ENCODE results near the gene SLC43A2. TPM values are rescaled to one million over a fixed set of nuclear protein-coding genes. Genes with fewer than 3 reads are reported as not detected.

Gene SLC43A2
- total and polyA plus RNA-seq, 10 of the 15 experiments (the other 5 are each of a cell fraction or from before 2014, with no cell fraction given) = 0.03 to 14.0 (median 5.3) TPM

DNA sequence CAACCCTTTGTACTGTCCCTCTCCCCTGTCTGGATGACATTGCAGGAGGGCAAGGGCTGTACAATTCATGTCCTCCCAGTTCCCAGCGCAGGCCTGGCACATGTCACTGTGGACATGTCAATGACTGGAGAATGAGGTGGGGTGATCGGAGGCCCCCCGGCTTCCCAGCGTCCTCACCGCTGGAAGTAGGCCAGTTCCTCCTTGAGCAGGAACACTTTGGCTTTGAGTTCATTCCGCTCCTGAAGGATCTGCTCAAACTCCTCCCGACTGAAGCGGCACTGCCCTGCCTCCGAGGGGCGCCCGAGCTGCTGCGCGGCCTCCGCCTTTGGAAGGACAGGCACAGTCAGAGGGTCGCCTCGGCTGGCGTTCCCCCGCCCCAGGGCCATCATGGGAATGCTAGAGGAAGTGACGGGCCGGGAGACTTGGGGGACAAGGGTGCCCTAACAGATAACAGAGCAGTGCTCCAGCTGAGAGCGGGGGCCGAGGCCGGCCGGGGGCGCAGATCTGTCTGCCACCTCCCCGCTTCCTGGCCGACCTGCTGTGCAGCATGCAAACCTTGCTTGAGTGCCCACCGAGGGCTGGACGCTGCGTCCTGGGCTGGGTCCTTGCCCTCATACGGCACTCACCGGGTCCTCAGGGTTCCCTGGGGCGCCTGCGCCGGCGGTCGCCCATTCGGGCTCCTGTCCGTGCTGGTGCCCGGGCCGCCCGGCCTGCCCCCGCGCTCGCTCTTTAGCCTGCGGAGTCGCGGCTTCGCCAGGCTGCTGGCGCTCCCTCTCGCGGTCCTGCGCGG is 19.7 kb upstream of the SLC43A2 start:
- ChIA-PET CTCF (interaction anchor here (0.9 to 2.8 kb wide), 11 partner anchors 11 to 283 kb away, joined by 3 to 25 read pairs (median 5); no protein-coding TSS in a partner anchor), POLR2A (interaction anchor here (0.6 to 2.3 kb wide), 11 partner anchors 15 to 283 kb away, joined by 3 to 13 read pairs (median 3); no protein-coding TSS in a partner anchor), RAD21 (ENCODE audit: unreplicated experiment) (interaction anchor here (0.6 to 2.7 kb wide), 14 partner anchors 16 to 131 kb away, joined by 3 to 28 read pairs (median 4); partner anchors contain the start of genes INPP5K and SLC43A2), SMC1A (ENCODE audit: uncharacterized antibody, unreplicated experiment) (interaction anchor here (0.6 to 2.5 kb wide), 4 partner anchors 68 to 167 kb away, joined by 3 to 15 read pairs (median 4); no protein-coding TSS in a partner anchor)
- Histone ChIP-seq H3K9me3 (replicated peaks; ENCODE audit: control insufficient read depth, insufficient read depth, low read length) (no peaks in the 10 kb centered on the region), H4K20me1 (ENCODE audit: control insufficient read depth, insufficient read depth) (no peaks in the 10 kb centered on the region), H3K4me2 (ENCODE audit: control insufficient read depth, insufficient read depth) (peak overlapping the region; percentile 81), H3K4me1 (ENCODE audit: control insufficient read depth, insufficient read depth, low read length) (peaks cover 38% of the 10 kb centered on the region), H3K27me3 (replicated peaks in 1 of 2; ENCODE audit: control insufficient read depth in 2 of 2, insufficient read depth in 2 of 2, low read length in 1 of 2) (no peaks in the 10 kb centered on the region), H2AFZ (ENCODE audit: control insufficient read depth, low read depth, low read length) (peak overlapping the region; percentile 49), H3K27ac (ENCODE audit: control insufficient read depth, insufficient read depth) (peak overlapping the region; percentile 46), H3K9ac (ENCODE audit: control insufficient read depth, insufficient read depth, low read length) (peak overlapping the region; percentile 60), H3K79me2 (ENCODE audit: control insufficient read depth, insufficient read depth, low read length) (peaks cover 5% of the 10 kb centered on the region), H3K36me3 (ENCODE audit: control insufficient read depth in 2 of 2, insufficient read depth in 2 of 2, low read length in 1 of 2) (peaks cover 14 to 19% of the 10 kb centered on the region in 2 experiments), H3K4me3 (peak overlapping the region; percentile 61)
- FAIRE-seq = peak; percentile 54
- 26% methylated on average over 41 of the region's 54 CpGs for WGBS (ENCODE audit: insufficient coverage, insufficient replicate concordance, low lambda C conversion rate, missing lambda C conversion rate)
- intact Hi-C loops (cut with micrococcal nuclease; ENCODE audit: unreplicated experiment) (loop anchor here (10.0 kb wide), 1 partner anchor 374 kb away; the partner anchor contains the start of genes BHLHA9 and TRARG1), in situ Hi-C loops (cut with MboI) (no loop called here)
- no peak for DNase-seq (ENCODE audit: low read depth, low spot score)
- ATAC-seq = peak; percentile 79
- no TSS peak for BruUV-seq (replicated peaks)
- no peak for TF ChIP-seq HDGF (IDR thresholded peaks at IDR 0.05)
- no peak for TF ChIP-seq RAD21 (IDR thresholded peaks at IDR 0.05; ENCODE audit: insufficient read depth, low read depth, low read length)
- TF ChIP-seq SMAD5 (IDR thresholded peaks at IDR 0.05; ENCODE audit: low read depth) = no peak
- TF ChIP-seq ESRRA (IDR thresholded peaks at IDR 0.05; ENCODE audit: low read length) = no peak
- TF ChIP-seq MEF2B (IDR thresholded peaks at IDR 0.05; ENCODE audit: partially characterized antibody, poor library complexity, severe bottlenecking) = no peak
- TF ChIP-seq, protein P1, sequence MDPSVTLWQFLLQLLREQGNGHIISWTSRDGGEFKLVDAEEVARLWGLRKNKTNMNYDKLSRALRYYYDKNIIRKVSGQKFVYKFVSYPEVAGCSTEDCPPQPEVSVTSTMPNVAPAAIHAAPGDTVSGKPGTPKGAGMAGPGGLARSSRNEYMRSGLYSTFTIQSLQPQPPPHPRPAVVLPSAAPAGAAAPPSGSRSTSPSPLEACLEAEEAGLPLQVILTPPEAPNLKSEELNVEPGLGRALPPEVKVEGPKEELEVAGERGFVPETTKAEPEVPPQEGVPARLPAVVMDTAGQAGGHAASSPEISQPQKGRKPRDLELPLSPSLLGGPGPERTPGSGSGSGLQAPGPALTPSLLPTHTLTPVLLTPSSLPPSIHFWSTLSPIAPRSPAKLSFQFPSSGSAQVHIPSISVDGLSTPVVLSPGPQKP (IDR thresholded peaks at IDR 0.05; ENCODE audit: low read depth, low read length) = no peak
- TF ChIP-seq, protein P2, sequence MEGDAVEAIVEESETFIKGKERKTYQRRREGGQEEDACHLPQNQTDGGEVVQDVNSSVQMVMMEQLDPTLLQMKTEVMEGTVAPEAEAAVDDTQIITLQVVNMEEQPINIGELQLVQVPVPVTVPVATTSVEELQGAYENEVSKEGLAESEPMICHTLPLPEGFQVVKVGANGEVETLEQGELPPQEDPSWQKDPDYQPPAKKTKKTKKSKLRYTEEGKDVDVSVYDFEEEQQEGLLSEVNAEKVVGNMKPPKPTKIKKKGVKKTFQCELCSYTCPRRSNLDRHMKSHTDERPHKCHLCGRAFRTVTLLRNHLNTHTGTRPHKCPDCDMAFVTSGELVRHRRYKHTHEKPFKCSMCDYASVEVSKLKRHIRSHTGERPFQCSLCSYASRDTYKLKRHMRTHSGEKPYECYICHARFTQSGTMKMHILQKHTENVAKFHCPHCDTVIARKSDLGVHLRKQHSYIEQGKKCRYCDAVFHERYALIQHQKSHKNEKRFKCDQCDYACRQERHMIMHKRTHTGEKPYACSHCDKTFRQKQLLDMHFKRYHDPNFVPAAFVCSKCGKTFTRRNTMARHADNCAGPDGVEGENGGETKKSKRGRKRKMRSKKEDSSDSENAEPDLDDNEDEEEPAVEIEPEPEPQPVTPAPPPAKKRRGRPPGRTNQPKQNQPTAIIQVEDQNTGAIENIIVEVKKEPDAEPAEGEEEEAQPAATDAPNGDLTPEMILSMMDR (IDR thresholded peaks at IDR 0.05 in 2 of 3, conservative IDR thresholded peaks at IDR 0.05 in 1 of 3; ENCODE audit: control insufficient read depth in 2 of 3, extremely low read depth in 1 of 3, insufficient read depth in 1 of 3, low read depth in 3 of 3, low read length in 3 of 3) = no peak
- no peak for TF ChIP-seq SP1 (IDR thresholded peaks at IDR 0.05; ENCODE audit: low read depth, low read length)
- no peak for TF ChIP-seq ZZZ3 (IDR thresholded peaks at IDR 0.05; ENCODE audit: control insufficient read depth, insufficient read length, low read depth)
- no peak for TF ChIP-seq HDAC6 (IDR thresholded peaks at IDR 0.05; ENCODE audit: unreplicated experiment)
- no peak for TF ChIP-seq ZSCAN29 (IDR thresholded peaks at IDR 0.05)
- TF ChIP-seq, protein P3, sequence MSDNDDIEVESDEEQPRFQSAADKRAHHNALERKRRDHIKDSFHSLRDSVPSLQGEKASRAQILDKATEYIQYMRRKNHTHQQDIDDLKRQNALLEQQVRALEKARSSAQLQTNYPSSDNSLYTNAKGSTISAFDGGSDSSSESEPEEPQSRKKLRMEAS (IDR thresholded peaks at IDR 0.05; ENCODE audit: low read depth, low read length) = no peak; the same call in 1 of the 2 replicates
- TF ChIP-seq CBX5 (IDR thresholded peaks at IDR 0.05; ENCODE audit: low read depth) = no peak
- TF ChIP-seq NBN (IDR thresholded peaks at IDR 0.05) = no peak
- TF ChIP-seq, protein P4, sequence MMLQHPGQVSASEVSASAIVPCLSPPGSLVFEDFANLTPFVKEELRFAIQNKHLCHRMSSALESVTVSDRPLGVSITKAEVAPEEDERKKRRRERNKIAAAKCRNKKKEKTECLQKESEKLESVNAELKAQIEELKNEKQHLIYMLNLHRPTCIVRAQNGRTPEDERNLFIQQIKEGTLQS (IDR thresholded peaks at IDR 0.05; ENCODE audit: borderline replicate concordance, extremely low read depth, low read depth, low read length) = no peak
- no peak for TF ChIP-seq CHD1 (IDR thresholded peaks at IDR 0.05; ENCODE audit: low read depth, low read length)
- no peak for TF ChIP-seq JUNB (IDR thresholded peaks at IDR 0.05)
- TF ChIP-seq IRF4 (IDR thresholded peaks at IDR 0.05; ENCODE audit: low read depth, low read length) = no peak
- TF ChIP-seq, protein P5, sequence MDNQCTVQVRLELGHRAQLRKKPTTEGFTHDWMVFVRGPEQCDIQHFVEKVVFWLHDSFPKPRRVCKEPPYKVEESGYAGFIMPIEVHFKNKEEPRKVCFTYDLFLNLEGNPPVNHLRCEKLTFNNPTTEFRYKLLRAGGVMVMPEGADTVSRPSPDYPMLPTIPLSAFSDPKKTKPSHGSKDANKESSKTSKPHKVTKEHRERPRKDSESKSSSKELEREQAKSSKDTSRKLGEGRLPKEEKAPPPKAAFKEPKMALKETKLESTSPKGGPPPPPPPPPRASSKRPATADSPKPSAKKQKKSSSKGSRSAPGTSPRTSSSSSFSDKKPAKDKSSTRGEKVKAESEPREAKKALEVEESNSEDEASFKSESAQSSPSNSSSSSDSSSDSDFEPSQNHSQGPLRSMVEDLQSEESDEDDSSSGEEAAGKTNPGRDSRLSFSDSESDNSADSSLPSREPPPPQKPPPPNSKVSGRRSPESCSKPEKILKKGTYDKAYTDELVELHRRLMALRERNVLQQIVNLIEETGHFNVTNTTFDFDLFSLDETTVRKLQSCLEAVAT (IDR thresholded peaks at IDR 0.05) = no peak

All from GM12878 (cell line).